ENCODE results near the gene FBXO48. TPM values are rescaled to one million over a fixed set of nuclear protein-coding genes. Genes with fewer than 3 reads are reported as not detected.

The FBXO48 gene
- total RNA-seq, 2 experiments from 2014 or later = 2.3 to 2.6 TPM

DNA sequence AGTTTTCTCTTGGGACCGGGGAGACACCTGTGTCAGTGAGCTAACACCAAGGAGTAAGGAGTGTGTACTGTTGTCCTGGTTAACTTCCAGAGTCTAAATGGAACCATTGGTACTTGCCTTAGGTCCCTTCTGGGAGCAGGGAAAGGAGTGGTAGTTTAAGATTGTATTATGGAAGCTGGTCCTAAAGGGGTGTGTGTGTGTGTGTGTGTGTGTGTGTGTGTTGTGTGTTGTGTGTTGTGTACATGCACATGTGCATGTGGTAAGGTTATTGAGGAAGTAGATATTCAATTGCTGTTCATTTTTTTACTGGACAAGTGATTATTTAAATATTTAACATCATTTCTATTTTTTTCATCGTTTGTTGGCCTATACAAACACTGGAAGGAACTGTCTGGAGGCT lies 1.7 kb upstream of the FBXO48 start:
- intact Hi-C loops (cut with micrococcal nuclease) = loop anchor here (5.0 kb wide), 2 partner anchors 1174 to 1364 kb away; partner anchors contain the start of gene AAK1
- POLR2A ChIA-PET = interaction anchor here (0.5 kb wide), 1 partner anchor 13 kb away, joined by 5 read pairs; no protein-coding TSS in a partner anchor
- no peaks in the 10 kb centered on the region for H3K9me3 Mint-ChIP-seq
- H3K27ac Mint-ChIP-seq = no peak overlapping the region
- H3K36me3 Mint-ChIP-seq = no peaks in the 10 kb centered on the region
- DNase-seq = no peak
- H3K27me3 Mint-ChIP-seq = no peaks in the 10 kb centered on the region
- H3K4me3 Mint-ChIP-seq = peak overlapping the region; percentile 3
- CTCF ChIA-PET = interaction anchor here (0.7 to 3.4 kb wide), 7 partner anchors 19 to 838 kb away, joined by 3 to 15 read pairs (median 8); no protein-coding TSS in a partner anchor
- H3K4me1 Mint-ChIP-seq (ENCODE audit: low read depth) = peaks cover 53% of the 10 kb centered on the region

DNA sequence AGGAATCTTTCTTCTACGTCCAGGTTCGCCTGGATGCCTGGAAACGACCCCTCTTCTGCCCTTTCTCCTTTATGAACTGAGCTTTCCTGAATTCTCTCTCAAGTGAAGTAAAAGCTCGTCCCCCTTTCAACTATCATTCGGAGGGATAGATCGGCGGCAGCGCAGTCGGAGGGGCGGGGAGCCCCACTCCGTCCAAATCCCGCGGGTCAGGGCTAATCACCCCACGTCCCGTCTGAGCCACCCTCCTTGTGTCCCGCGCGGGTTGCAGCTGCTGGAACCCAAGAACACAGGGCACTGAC lies 367 bp downstream of the FBXO48 start:
- DNase-seq = no peak
- Mint-ChIP-seq H3K27ac (peak overlapping the region; percentile 94), H3K9me3 (no peaks in the 10 kb centered on the region), H3K4me3 (peak overlapping the region; percentile 97), H3K4me1 (ENCODE audit: low read depth) (peaks cover 43% of the 10 kb centered on the region), H3K27me3 (no peaks in the 10 kb centered on the region), H3K36me3 (no peaks in the 10 kb centered on the region)
- intact Hi-C loops (cut with micrococcal nuclease) = loop anchor here (1.0 to 5.0 kb wide), 14 partner anchors 25 to 1366 kb away; partner anchors contain the start of genes AAK1 and PNO1
- ChIA-PET POLR2A (interaction anchor here (0.6 to 2.1 kb wide), 9 partner anchors 19 to 441 kb away, joined by 3 to 10 read pairs (median 4); no protein-coding TSS in a partner anchor), CTCF (interaction anchor here (0.7 to 6.7 kb wide), 17 partner anchors 11 to 459 kb away, joined by 3 to 127 read pairs (median 4); partner anchors contain the start of gene ARHGAP25)

DNA sequence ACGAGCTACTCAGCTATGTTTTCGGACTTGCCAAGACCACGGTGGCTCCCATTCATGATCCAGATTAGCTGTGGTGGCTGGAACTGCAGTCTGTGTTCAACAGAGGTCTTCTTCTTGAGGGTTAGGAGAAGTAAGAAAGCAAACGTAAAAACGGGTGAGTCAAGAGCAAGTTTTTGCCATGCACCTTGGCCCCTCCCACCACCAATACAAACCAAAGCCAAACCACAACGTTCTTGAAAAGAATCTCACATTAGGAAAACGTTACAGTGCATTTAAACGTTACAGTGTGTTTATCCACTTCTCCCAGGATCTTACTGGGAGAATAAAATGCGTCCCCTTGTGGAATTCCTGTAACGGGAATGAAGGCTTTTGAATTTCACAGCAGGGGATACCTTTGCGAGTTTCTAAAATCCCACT lies 725 bp downstream of the FBXO48 start:
- Mint-ChIP-seq H3K9me3 (no peaks in the 10 kb centered on the region), H3K27me3 (no peaks in the 10 kb centered on the region), H3K27ac (peak overlapping the region; percentile 94), H3K4me1 (ENCODE audit: low read depth) (peaks cover 43% of the 10 kb centered on the region), H3K36me3 (no peaks in the 10 kb centered on the region), H3K4me3 (peak overlapping the region; percentile 97)
- peak; percentile 83 for DNase-seq
- POLR2A ChIA-PET = interaction anchor here (1.1 to 2.1 kb wide), 7 partner anchors 18 to 441 kb away, joined by 3 to 10 read pairs (median 4); no protein-coding TSS in a partner anchor
- CTCF ChIA-PET = interaction anchor here (0.9 to 6.7 kb wide), 22 partner anchors 21 to 477 kb away, joined by 3 to 127 read pairs (median 4); partner anchors contain the start of gene ARHGAP25
- intact Hi-C loops (cut with micrococcal nuclease) = loop anchor here (1.0 to 5.0 kb wide), 6 partner anchors 54 to 1366 kb away; partner anchors contain the start of gene AAK1

DNA sequence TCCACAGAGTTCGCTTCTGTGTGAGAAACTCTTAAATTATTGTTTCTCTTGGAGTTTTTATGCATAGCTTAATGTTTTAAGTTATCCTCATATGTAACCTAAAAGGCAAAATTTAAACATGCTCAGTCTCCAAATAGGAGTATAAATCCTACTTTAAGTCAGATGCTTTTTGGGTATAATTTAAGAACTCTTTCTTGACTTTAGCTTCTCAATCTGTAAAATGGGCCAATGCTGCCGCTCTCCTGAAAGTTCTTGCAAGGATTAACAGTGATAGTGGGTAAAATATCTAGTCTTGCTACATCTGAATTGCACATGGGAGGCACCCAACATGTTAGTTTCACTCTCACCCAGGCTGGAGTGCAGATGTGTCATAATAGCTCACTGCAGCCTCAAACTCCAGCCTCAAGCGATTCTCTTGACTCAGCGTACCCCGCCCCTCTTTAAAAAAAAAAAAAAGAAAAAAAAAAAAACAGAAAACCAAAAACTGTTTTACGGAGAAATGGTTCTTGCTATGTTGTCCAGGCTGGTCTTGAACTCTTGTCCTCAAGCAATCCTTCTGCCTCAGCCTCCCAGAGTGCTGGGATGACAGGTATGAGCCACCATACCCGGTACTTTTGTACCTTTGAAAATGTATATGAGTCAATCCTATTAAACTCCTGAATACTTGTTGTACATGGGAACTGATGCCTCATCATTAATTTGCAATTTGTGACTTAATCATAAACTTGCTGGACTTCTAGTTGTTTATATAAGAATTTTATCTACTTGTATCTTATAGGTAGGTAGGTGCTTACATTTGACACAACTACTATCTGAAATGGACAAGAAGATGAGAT lies 1.8 kb downstream of the FBXO48 start:
- H3K4me1 Mint-ChIP-seq (ENCODE audit: low read depth) = peaks cover 43% of the 10 kb centered on the region

DNA sequence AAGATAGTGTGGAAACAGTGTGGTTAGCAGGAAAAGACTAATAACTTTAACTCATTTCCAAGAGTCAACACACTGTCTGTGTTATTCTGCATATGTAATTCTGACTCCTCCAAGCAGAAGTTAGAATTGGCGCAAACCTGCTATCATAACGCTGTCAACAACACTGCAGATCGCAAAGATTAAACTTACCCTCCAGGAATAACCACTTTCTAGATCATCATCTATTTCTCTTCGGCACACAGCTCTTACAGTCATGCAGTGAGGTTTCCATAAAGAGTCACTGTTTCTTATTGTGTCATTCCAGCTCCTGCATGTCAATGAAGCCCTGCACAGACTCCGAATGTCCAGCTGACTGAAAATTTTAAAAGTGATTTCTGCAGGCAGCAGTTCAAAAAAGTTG lies 2.4 kb downstream of the FBXO48 start:
- H3K27me3 Mint-ChIP-seq = no peaks in the 10 kb centered on the region
- DNase-seq = no peak
- no peaks in the 10 kb centered on the region for H3K36me3 Mint-ChIP-seq
- CTCF ChIA-PET = interaction anchor here (0.6 to 6.7 kb wide), 19 partner anchors 11 to 479 kb away, joined by 3 to 127 read pairs (median 6); no protein-coding TSS in a partner anchor
- no peak overlapping the region for H3K4me3 Mint-ChIP-seq
- intact Hi-C loops (cut with micrococcal nuclease) = loop anchor here (1.0 to 5.0 kb wide), 3 partner anchors 76 to 1368 kb away; partner anchors contain the start of gene AAK1
- peaks cover 37% of the 10 kb centered on the region for H3K4me1 Mint-ChIP-seq (ENCODE audit: low read depth)
- H3K9me3 Mint-ChIP-seq = no peaks in the 10 kb centered on the region
- no peak overlapping the region for H3K27ac Mint-ChIP-seq
- POLR2A ChIA-PET = interaction anchor here (0.6 to 2.1 kb wide), 5 partner anchors 38 to 307 kb away, joined by 3 to 6 read pairs (median 4); partner anchors contain the start of gene ARHGAP25

More for the DNA sequence above, 1.8 kb downstream of the FBXO48 start:
- H3K9me3 Mint-ChIP-seq = no peaks in the 10 kb centered on the region
- peak overlapping the region; percentile 94 for H3K27ac Mint-ChIP-seq
- peak overlapping the region; percentile 97 for H3K4me3 Mint-ChIP-seq
- ChIA-PET CTCF (interaction anchor here (0.6 to 6.7 kb wide), 28 partner anchors 12 to 479 kb away, joined by 3 to 127 read pairs (median 4); no protein-coding TSS in a partner anchor), POLR2A (interaction anchor here (0.6 to 2.1 kb wide), 8 partner anchors 39 to 306 kb away, joined by 3 to 6 read pairs (median 3); partner anchors contain the start of gene ARHGAP25)
- no peaks in the 10 kb centered on the region for H3K36me3 Mint-ChIP-seq
- intact Hi-C loops (cut with micrococcal nuclease) = loop anchor here (1.0 to 5.0 kb wide), 3 partner anchors 77 to 1367 kb away; partner anchors contain the start of gene AAK1
- no peaks in the 10 kb centered on the region for H3K27me3 Mint-ChIP-seq
- peak; percentile 74 for DNase-seq

DNA sequence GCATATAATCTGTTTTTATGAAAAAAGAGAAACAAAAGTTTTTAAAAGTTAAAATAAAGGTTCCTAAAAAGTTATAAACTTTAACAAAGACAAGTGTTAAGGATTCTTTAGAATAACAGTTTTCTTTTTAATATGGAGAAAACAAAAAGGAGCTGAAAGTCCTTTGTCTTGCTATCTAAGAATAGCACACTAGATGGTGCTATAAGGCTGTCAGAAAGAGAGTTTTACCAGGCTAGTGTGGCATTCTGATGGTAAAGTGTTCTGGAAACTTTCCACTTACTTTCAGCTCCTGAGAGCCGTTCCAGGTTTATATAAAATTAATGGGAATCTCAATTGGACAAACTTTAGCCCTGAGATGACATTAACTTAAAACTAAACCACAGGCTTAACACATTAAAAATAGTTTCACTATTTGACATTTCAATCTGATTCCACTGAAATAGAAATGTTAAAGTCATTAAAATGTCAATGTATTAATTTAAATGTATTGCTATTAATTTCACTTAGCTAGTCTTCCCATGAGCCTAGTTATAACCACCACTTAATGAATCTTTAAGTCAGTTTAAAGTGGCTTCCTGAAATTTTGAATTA lies 3.7 kb downstream of the FBXO48 start:
- H3K36me3 Mint-ChIP-seq = no peaks in the 10 kb centered on the region
- DNase-seq = no peak
- intact Hi-C loops (cut with micrococcal nuclease) = loop anchor here (1.0 kb wide), 1 partner anchor 132 kb away; no protein-coding TSS in a partner anchor
- H3K4me3 Mint-ChIP-seq = no peak overlapping the region
- no peaks in the 10 kb centered on the region for H3K9me3 Mint-ChIP-seq
- no peak overlapping the region for H3K27ac Mint-ChIP-seq
- H3K4me1 Mint-ChIP-seq (ENCODE audit: low read depth) = peaks cover 28% of the 10 kb centered on the region
- no peaks in the 10 kb centered on the region for H3K27me3 Mint-ChIP-seq
- CTCF ChIA-PET = interaction anchor here (0.6 to 6.7 kb wide), 63 partner anchors 10 to 843 kb away, joined by 3 to 127 read pairs (median 5); partner anchors contain the start of genes ARHGAP25, PPP3R1 and PROKR1
- POLR2A ChIA-PET = interaction anchor here (1.6 to 2.1 kb wide), 2 partner anchors 37 to 188 kb away, joined by 4 read pairs; no protein-coding TSS in a partner anchor

DNA sequence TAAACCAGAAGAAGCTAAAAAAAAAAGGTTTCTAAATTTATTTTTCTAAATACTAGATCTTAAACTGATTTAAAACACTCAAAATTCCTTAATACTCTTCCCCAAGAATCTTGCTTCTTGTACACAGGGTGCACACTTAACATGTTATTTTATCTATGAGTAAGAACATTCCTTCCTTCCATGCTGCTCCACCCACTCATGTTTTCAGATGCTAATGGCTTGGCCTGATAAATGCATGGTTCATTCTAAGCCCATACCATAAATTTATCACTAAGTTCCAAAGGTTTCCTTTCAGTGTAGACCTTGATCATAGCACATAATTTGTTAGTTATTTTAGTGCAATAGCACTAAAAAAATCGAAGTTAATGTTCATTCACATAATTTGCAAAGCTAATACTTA lies 8.1 kb downstream of the FBXO48 start:
- CTCF ChIA-PET = interaction anchor here (1.7 kb wide), 1 partner anchor 136 kb away, joined by 8 read pairs; no protein-coding TSS in a partner anchor
- Mint-ChIP-seq H3K27me3 (no peaks in the 10 kb centered on the region), H3K27ac (no peak overlapping the region)

DNA sequence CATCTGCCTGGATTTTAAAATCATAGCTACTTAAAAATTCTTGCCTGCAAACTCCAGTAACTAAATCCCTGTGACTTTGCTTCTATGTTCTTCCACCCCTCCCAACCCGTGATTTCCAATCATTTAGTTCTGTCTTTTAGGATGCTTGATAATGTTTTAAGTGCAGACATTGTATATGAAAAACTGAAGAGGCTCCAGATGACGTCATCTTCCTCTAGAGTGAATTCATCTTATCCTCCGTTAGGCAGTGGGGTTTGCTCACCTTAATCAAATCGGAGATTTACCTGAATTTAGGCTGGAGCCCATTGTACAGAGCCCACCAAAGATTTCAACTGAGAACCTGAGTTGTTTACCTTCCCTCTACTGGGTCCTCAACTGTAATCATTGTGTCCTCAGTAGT lies 10.9 kb downstream of the FBXO48 start:
- Mint-ChIP-seq H3K27ac (no peak overlapping the region), H3K4me3 (no peak overlapping the region), H3K9me3 (no peaks in the 10 kb centered on the region), H3K36me3 (no peaks in the 10 kb centered on the region), H3K27me3 (no peaks in the 10 kb centered on the region), H3K4me1 (ENCODE audit: low read depth) (peaks cover 10% of the 10 kb centered on the region)
- intact Hi-C loops (cut with micrococcal nuclease) = no loop called here
- POLR2A ChIA-PET = no interaction called here
- CTCF ChIA-PET = interaction anchor here (1.2 kb wide), 1 partner anchor 138 kb away, joined by 3 read pairs; no protein-coding TSS in a partner anchor
- no peak for DNase-seq

More for the DNA sequence above, 8.1 kb downstream of the FBXO48 start:
- Mint-ChIP-seq H3K36me3 (no peaks in the 10 kb centered on the region), H3K4me1 (ENCODE audit: low read depth) (peaks cover 4% of the 10 kb centered on the region), H3K9me3 (no peaks in the 10 kb centered on the region), H3K4me3 (no peak overlapping the region)
- intact Hi-C loops (cut with micrococcal nuclease) = no loop called here
- POLR2A ChIA-PET = no interaction called here
- DNase-seq = no peak

DNA sequence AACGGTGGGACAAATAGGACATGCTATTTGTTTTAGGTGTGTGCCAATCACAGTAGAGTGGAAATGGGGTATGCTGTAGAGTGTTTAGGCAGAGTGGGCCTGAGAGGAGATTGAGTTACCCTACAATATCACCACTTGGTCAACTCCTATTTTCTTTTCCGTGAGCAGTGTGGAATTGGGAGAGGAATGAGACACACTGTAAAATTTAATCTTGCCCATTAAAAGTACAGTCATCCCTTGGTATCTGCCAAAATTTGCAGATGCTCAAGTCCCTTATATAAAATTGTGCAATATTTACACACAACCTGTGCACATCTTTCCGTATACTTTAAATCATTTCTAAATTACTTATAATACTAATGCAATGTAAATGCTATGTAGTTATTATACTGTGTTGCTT lies 12.4 kb downstream of the FBXO48 start:
- no peaks in the 10 kb centered on the region for H3K27me3 Mint-ChIP-seq
- ChIA-PET CTCF (interaction anchor here (2.5 kb wide), 1 partner anchor 10 kb away, joined by 36 read pairs; no protein-coding TSS in a partner anchor), POLR2A (no interaction called here)
- no peak overlapping the region for H3K4me3 Mint-ChIP-seq
- H3K9me3 Mint-ChIP-seq = no peaks in the 10 kb centered on the region
- H3K4me1 Mint-ChIP-seq (ENCODE audit: low read depth) = peaks cover 10% of the 10 kb centered on the region
- H3K27ac Mint-ChIP-seq = no peak overlapping the region
- intact Hi-C loops (cut with micrococcal nuclease) = no loop called here
- H3K36me3 Mint-ChIP-seq = no peaks in the 10 kb centered on the region
- no peak for DNase-seq

DNA sequence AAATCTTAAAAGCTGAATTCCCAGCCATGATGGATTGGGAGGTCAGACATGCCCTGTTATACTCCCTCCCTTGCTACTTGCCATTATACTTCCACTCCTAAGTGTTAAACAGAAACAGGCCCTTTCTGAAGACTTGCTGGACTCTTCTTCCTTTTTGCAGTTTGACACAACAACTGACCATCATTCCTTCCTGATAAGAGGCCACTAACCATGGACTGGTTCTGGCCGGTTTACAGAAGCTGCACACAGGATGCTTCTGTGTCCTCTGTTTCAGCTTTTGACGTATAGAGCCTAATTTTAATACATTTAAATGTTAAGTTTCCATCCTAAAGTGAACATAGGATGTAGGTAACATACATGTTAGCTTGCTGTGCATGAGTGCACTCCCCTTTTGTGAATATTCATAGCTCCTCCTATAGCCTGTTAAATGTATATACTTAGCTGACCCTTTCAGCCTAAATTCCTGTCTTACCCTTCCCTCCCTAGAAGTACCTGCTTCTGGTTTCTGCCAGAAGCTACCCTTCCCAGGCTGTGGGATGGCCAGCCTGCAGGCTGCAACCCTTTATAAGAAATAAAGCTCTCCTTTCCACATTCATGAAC lies 13.2 kb downstream of the FBXO48 start:
- DNase-seq = no peak
- ChIA-PET POLR2A (no interaction called here), CTCF (interaction anchor here (1.0 to 2.5 kb wide), 2 partner anchors 10 to 94 kb away, joined by 3 to 36 read pairs; no protein-coding TSS in a partner anchor)
- Mint-ChIP-seq H3K27me3 (no peaks in the 10 kb centered on the region), H3K4me3 (no peak overlapping the region), H3K9me3 (peaks cover 4% of the 10 kb centered on the region), H3K36me3 (no peaks in the 10 kb centered on the region), H3K27ac (no peak overlapping the region), H3K4me1 (ENCODE audit: low read depth) (peaks cover 8% of the 10 kb centered on the region)
- intact Hi-C loops (cut with micrococcal nuclease) = no loop called here

Data from activated CD4-positive, alpha-beta memory T cell treated with anti-CD3 and anti-CD28 coated beads for 36 hours (primary cell).